Keratinocyte (primary cell): ENCODE results near the gene ERI2. TPM values are rescaled to one million over a fixed set of nuclear protein-coding genes. Genes with fewer than 3 reads are reported as not detected.
A peak's percentile ranks its signal among the peaks of the same experiment; 100 is the strongest.

Experiments
- DNase-seq: peaks from one replicate; pipeline ENCODE4 v3.0.0-alpha.2; 2011; ENCODE audit warnings: low read depth, missing footprints, low spot score
- FAIRE-seq: peaks from 2 replicates; lab custom pipeline; 2011; peaks lifted over from hg19 to GRCh38; lab: Jason Lieb, UNC
- H2AFZ ChIP-seq: 2 replicates; pipeline ENCODE4 v1.6.0; 2012; ENCODE audit warnings: low read length, control low read depth, inconsistent platforms; ENCODE audit not compliant: control insufficient read depth
- H3K27ac ChIP-seq: 2 replicates; pipeline ENCODE4 v1.5.1; 2011; ENCODE audit warnings: low read length; ENCODE audit not compliant: control insufficient read depth, insufficient read depth
- H3K27me3 ChIP-seq: 3 replicates; pipeline ENCODE4 v1.6.0; 2011; ENCODE audit warnings: low read length; ENCODE audit not compliant: control insufficient read depth, insufficient read depth; ENCODE audit errors: extremely low read depth
- H3K36me3 ChIP-seq, 2 experiments: 2 replicates in 1 of 2; 3 replicates in 1 of 2; pipeline ENCODE4 v1.5.1; 2011; ENCODE audit warnings: low read length in 2 of 2, mild to moderate bottlenecking in 1 of 2; ENCODE audit not compliant: control insufficient read depth in 2 of 2, insufficient read depth in 2 of 2; ENCODE audit errors: extremely low read depth in 1 of 2
- H3K4me1 ChIP-seq: 3 replicates; pipeline ENCODE4 v1.5.1; 2011; ENCODE audit warnings: low read length; ENCODE audit not compliant: control insufficient read depth, insufficient read depth; ENCODE audit errors: extremely low read depth
- H3K4me2 ChIP-seq: 3 replicates; pipeline ENCODE4 v1.6.0; 2011; ENCODE audit warnings: low read depth, low read length; ENCODE audit not compliant: control insufficient read depth, insufficient read depth; ENCODE audit errors: extremely low read depth
- H3K4me3 ChIP-seq, 3 experiments: fragments of 200-600 bp in 1 of 3; sonication (generic) in 1 of 3; 2 replicates in 2 of 3; 3 replicates in 1 of 3; pipeline ENCODE4 v1.5.1; 2011 to 2016; ENCODE audit warnings: low read length in 3 of 3, mild to moderate bottlenecking in 3 of 3, control low read depth in 2 of 3, inconsistent platforms in 1 of 3, low read depth in 1 of 3, mixed read lengths in 1 of 3, mixed run types in 1 of 3, moderate library complexity in 1 of 3; ENCODE audit not compliant: control insufficient read depth in 2 of 3, insufficient read depth in 2 of 3; ENCODE audit errors: extremely low read depth in 1 of 3
- H3K79me2 ChIP-seq: 2 replicates; pipeline ENCODE4 v1.6.0; 2012; ENCODE audit warnings: low read length; ENCODE audit not compliant: control insufficient read depth, insufficient read depth
- H3K9ac ChIP-seq: 3 replicates; pipeline ENCODE4 v1.6.0; 2011; ENCODE audit warnings: low read length; ENCODE audit not compliant: control insufficient read depth, insufficient read depth; ENCODE audit errors: extremely low read depth
- H3K9me1 ChIP-seq: 3 replicates; pipeline ENCODE4 v1.6.0; 2011; ENCODE audit warnings: low read length; ENCODE audit not compliant: control insufficient read depth, insufficient read depth; ENCODE audit errors: extremely low read depth
- H3K9me3 ChIP-seq: 2 replicates; pipeline ENCODE4 v1.5.1; 2012; ENCODE audit warnings: low read depth, low read length; ENCODE audit not compliant: control insufficient read depth
- H4K20me1 ChIP-seq: 3 replicates; pipeline ENCODE4 v1.6.0; 2011; ENCODE audit warnings: low read length; ENCODE audit not compliant: control insufficient read depth, insufficient read depth; ENCODE audit errors: extremely low read depth
- EZH2 ChIP-seq: IDR thresholded peaks from one replicate; pipeline ENCODE4 v1.6.1; 2012; ENCODE audit warnings: inconsistent platforms, mild to moderate bottlenecking, low read length, moderate library complexity
- dilution Hi-C: fragments of 300-500 bp; cut with MboI; formaldehyde crosslinking; loops from one replicate; pipeline ENCODE4 v1.7.0; 2020; ENCODE audit warnings: low sequenced_read_pairs; ENCODE audit not compliant: extremely low pct_ligation_motif_present
- polyA plus RNA-seq, 5 experiments: library from polyadenylated mRNA; depleted of rRNA in 3 of 5; stranded (reverse) in 3 of 5; stranded (forward) in 1 of 5; unstranded in 1 of 5; fragments of >200 nt; gene quantifications; 1 replicate in 1 of 5; 2 replicates in 3 of 5; 3 replicates in 1 of 5; pipeline versions ENCODE4 v1.2.1 to v1.2.3, GENCODE V29; 2011 to 2012; ENCODE audit warnings: missing spikeins in 2 of 5, low read depth in 1 of 5, low replicate concordance in 1 of 5
- TF ChIP-seq, protein P1 (sequence below), 3 experiments: IDR thresholded peaks in 1 of 3; conservative IDR thresholded peaks in 1 of 3; optimal IDR thresholded peaks in 1 of 3; 2 replicates in 2 of 3; 3 replicates in 1 of 3; pipeline versions ENCODE3 to v1.5.1; 2011; ENCODE audit warnings: low read length in 3 of 3, mild to moderate bottlenecking in 3 of 3, moderate library complexity in 2 of 3, control low read depth in 1 of 3, inconsistent platforms in 1 of 3; ENCODE audit not compliant: insufficient read depth in 2 of 3; ENCODE audit errors: extremely low read depth in 1 of 3

Gene ERI2
- polyA plus RNA-seq, 1 donor (not counting 4 experiments of a cell fraction or from before 2014, with no cell fraction given), result 19.5 TPM

DNA sequence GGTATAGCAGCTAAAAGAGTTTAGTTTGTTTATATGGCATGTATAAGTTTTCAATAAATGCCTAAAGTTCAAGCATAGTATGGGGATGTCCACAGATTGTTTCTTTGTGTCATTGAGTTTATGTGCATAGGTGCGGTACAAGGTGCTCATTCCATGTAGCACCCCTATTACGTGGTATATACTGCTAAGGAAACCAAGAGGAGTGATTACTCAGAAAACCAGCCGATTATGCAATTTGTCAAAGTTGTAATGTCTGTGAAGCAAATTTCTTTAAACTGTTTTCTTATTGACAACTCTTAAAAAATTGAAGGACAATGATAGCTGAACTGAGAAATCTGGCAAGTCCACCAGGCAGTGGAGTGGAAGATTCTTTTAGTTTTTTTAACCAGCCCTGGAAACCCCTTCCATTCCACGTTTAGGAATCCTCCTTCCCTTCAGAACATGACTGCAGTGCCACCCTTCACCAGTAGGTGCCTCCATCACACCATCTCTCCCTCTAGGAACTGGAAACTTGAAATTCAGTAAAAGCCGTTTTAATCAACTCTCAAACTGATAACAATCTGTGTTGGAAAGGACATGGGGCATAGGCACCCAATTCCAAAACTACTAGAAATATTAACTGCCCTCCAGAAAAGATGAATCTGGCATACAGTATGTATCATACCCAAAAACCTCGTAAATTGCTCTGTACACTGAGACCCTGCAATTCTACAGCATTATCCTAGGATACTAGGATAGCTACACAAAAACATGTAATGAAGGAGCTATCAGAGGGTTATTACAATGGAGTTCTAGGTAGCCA, 43.5 kb upstream of the ERI2 start:
- no peaks in the 10 kb centered on the region for H3K9me3 ChIP-seq
- H2AFZ ChIP-seq, result no peak overlapping the region
- peaks cover 33% of the 10 kb centered on the region for H3K4me1 ChIP-seq
- FAIRE-seq, result peak; percentile 89
- H3K79me2 ChIP-seq, result no peaks in the 10 kb centered on the region
- dilution Hi-C loops, result no loop called here
- peaks cover 2% of the 10 kb centered on the region in 2 experiments for H3K36me3 ChIP-seq
- no peak overlapping the region for H3K4me3 ChIP-seq
- H3K4me2 ChIP-seq, result no peak overlapping the region
- H3K27me3 ChIP-seq, result no peaks in the 10 kb centered on the region
- no peak for DNase-seq
- no peaks in the 10 kb centered on the region for H3K9me1 ChIP-seq
- H4K20me1 ChIP-seq, result no peaks in the 10 kb centered on the region
- TF ChIP-seq EZH2, result no peak
- TF ChIP-seq, protein P1, sequence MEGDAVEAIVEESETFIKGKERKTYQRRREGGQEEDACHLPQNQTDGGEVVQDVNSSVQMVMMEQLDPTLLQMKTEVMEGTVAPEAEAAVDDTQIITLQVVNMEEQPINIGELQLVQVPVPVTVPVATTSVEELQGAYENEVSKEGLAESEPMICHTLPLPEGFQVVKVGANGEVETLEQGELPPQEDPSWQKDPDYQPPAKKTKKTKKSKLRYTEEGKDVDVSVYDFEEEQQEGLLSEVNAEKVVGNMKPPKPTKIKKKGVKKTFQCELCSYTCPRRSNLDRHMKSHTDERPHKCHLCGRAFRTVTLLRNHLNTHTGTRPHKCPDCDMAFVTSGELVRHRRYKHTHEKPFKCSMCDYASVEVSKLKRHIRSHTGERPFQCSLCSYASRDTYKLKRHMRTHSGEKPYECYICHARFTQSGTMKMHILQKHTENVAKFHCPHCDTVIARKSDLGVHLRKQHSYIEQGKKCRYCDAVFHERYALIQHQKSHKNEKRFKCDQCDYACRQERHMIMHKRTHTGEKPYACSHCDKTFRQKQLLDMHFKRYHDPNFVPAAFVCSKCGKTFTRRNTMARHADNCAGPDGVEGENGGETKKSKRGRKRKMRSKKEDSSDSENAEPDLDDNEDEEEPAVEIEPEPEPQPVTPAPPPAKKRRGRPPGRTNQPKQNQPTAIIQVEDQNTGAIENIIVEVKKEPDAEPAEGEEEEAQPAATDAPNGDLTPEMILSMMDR (optimal IDR thresholded peaks at IDR 0.05 in 1 of 3, IDR thresholded peaks at IDR 0.05 in 1 of 3, conservative IDR thresholded peaks at IDR 0.05 in 1 of 3; ENCODE audit: extremely low read depth in 1 of 3, insufficient read depth in 2 of 3, low read length in 3 of 3), result peak; percentile 90 to 99 (median 94)
- H3K27ac ChIP-seq, result peak overlapping the region; percentile 33
- H3K9ac ChIP-seq, result no peak overlapping the region

DNA sequence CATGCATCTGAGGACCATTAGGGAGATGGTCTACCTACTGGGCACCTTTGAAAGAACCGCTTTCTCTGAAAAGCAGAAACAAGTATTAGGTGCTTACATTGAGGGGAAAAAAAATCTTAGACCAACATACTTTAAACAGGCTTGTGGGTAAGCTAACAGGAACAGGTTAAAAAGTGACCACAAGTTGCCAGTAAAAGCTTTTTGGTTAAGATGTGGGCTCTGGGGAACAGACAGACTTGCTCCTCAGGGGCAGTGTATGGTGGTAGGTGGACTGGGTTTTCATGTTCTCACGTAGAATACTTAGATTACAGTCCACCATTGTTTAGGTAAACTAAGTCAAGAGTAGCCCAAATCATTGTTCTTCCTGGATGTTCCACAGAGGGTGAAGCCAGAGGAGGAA, 41.3 kb upstream of the ERI2 start:
- Histone ChIP-seq H4K20me1 (no peaks in the 10 kb centered on the region), H3K4me3 (no peak overlapping the region), H3K9ac (no peak overlapping the region), H3K27me3 (no peaks in the 10 kb centered on the region), H3K9me1 (no peaks in the 10 kb centered on the region), H3K4me2 (no peak overlapping the region), H3K27ac (no peak overlapping the region), H3K4me1 (peaks cover 23% of the 10 kb centered on the region), H3K79me2 (no peaks in the 10 kb centered on the region), H3K9me3 (no peaks in the 10 kb centered on the region), H3K36me3 (peaks cover 2% of the 10 kb centered on the region in 2 experiments), H2AFZ (no peak overlapping the region)
- no peak for FAIRE-seq
- dilution Hi-C loops, result no loop called here
- TF ChIP-seq EZH2, result no peak
- TF ChIP-seq, protein P1 (optimal IDR thresholded peaks at IDR 0.05 in 1 of 3, IDR thresholded peaks at IDR 0.05 in 1 of 3, conservative IDR thresholded peaks at IDR 0.05 in 1 of 3; ENCODE audit: extremely low read depth in 1 of 3, insufficient read depth in 2 of 3, low read length in 3 of 3), result no peak
- DNase-seq, result no peak
